Hindlimb muscle (tissue), 1 donor: ENCODE data around the gene RNF224. TPM values are rescaled to one million over a fixed set of nuclear protein-coding genes. Genes with fewer than 3 reads are reported as not detected.

ENCODE experiments used
- DNase-seq: peaks from one replicate; pipeline ENCODE4 v3.0.0-alpha.2; 2013
- polyA plus RNA-seq: library from polyadenylated mRNA; unstranded; fragments of 120-200 nt; gene quantifications from one replicate; pipeline ENCODE4 v1.2.1, GENCODE V29; 2013; ENCODE audit not compliant: insufficient read length

Gene RNF224
- polyA plus RNA-seq, 1 donor: 2.1 TPM

- no peak for DNase-seq
Observed at GRCh38 chr9:137192859-137193258, 34.4 kb upstream of the RNF224 start.

- no peak for DNase-seq
Observed at GRCh38 chr9:137193771-137194170, 33.5 kb upstream of the RNF224 start.

- DNase-seq: no peak
Observed at GRCh38 chr9:137194388-137194787, 32.9 kb upstream of the RNF224 start.

GRCh38 chr9:137194909-137195308, 32.4 kb upstream of the RNF224 start:
- no peak for DNase-seq

- DNase-seq: no peak
Observed at GRCh38 chr9:137195525-137196220, 31.6 kb upstream of the RNF224 start.

- DNase-seq: no peak
Observed at GRCh38 chr9:137198051-137198901, 29.0 kb upstream of the RNF224 start.

- no peak for DNase-seq
Observed at GRCh38 chr9:137198902-137199283, 28.4 kb upstream of the RNF224 start.

- no peak for DNase-seq
Observed at GRCh38 chr9:137199411-137200121, 27.7 kb upstream of the RNF224 start.

- DNase-seq: peak; percentile 97
Observed at GRCh38 chr9:137200311-137201204, 26.7 kb upstream of the RNF224 start, which contains the start of gene TPRN. TSS of gene TPRN (minus strand) at chr9:137200741. CDS start at chr9:137200711, 30 bp downstream.

- no peak for DNase-seq
Observed at GRCh38 chr9:137201205-137201868, 26.0 kb upstream of the RNF224 start.

GRCh38 chr9:137202966-137203365, 24.3 kb upstream of the RNF224 start:
- no peak for DNase-seq

- no peak for DNase-seq
Observed at GRCh38 chr9:137204731-137205125, 22.6 kb upstream of the RNF224 start.

GRCh38 chr9:137205126-137206069, 21.9 kb upstream of the RNF224 start, which contains the start of the genes NDOR1 and TMEM203:
TSS of gene NDOR1 (plus strand) at chr9:137205700. CDS start at chr9:137205778, 78 bp downstream.
TSS of gene TMEM203 (minus strand) at chr9:137205648. CDS start at chr9:137205414, 234 bp downstream.
- peak; percentile 94 for DNase-seq

GRCh38 chr9:137206602-137207001, 20.7 kb upstream of the RNF224 start:
- no peak for DNase-seq

GRCh38 chr9:137211532-137211931, 15.8 kb upstream of the RNF224 start:
- no peak for DNase-seq

GRCh38 chr9:137212520-137212919, 14.8 kb upstream of the RNF224 start:
- no peak for DNase-seq

GRCh38 chr9:137213160-137214060, 13.9 kb upstream of the RNF224 start:
- no peak for DNase-seq

GRCh38 chr9:137214620-137215019, 12.7 kb upstream of the RNF224 start:
- DNase-seq: no peak
